GM19239 (cell line): ENCODE results near the gene ARHGEF7.

Experiments used
- DNase-seq: peaks from one replicate; pipeline ENCODE4 v3.0.0; 2011; ENCODE audit warnings: low spot score; ENCODE audit not compliant: insufficient read length
- FAIRE-seq: peaks from 2 replicates; lab custom pipeline; 2011; peaks lifted over from hg19 to GRCh38; lab: Jason Lieb, UNC

ARHGEF7 gene

GRCh38 chr13:111130116-111130508 is 15.0 kb downstream of the ARHGEF7 start:
- no peak for FAIRE-seq
- no peak for DNase-seq

- no peak for FAIRE-seq
- no peak for DNase-seq
Measured at GRCh38 chr13:111131048-111131447, 15.9 kb downstream of the ARHGEF7 start.

DNA sequence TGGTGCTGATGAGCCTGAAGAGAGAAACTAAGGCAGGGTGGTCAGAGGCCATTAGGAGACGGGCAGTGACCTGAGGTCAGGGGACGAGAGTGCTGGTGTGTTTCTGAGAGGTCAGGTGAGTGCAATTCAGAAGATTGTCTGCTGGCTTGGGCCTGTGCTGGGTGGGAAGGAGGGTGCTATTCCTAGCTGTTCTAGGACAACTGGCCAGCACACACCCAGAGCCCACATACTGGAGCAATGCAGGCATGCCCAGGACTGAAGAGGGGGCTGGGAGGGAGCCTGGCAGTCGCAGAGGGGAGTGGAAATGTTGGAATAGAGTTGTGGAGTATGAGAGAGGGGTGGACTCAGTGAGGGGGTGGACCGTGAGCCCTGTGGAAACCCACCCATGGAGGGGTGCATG is 16.5 kb downstream of the ARHGEF7 start:
- DNase-seq (no peak), FAIRE-seq (no peak)

DNA sequence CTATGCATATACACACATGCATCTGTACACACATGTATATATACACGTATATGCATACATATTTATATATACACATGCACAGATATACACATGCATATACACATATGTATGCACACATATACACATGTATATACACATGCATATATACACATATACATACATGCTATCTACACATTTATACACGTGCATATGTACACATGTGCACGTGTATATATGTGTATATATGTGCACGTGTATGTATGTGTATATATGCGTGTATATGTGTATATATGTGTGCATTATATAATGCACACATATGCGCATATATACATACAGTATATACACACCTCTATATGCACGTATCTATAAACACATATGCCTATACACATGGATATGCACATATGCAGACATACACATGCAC is 17.8 kb downstream of the ARHGEF7 start:
- FAIRE-seq (no peak), DNase-seq (no peak)

- DNase-seq (no peak), FAIRE-seq (no peak)
Measured at GRCh38 chr13:111139452-111139851, 24.3 kb downstream of the ARHGEF7 start.

DNA sequence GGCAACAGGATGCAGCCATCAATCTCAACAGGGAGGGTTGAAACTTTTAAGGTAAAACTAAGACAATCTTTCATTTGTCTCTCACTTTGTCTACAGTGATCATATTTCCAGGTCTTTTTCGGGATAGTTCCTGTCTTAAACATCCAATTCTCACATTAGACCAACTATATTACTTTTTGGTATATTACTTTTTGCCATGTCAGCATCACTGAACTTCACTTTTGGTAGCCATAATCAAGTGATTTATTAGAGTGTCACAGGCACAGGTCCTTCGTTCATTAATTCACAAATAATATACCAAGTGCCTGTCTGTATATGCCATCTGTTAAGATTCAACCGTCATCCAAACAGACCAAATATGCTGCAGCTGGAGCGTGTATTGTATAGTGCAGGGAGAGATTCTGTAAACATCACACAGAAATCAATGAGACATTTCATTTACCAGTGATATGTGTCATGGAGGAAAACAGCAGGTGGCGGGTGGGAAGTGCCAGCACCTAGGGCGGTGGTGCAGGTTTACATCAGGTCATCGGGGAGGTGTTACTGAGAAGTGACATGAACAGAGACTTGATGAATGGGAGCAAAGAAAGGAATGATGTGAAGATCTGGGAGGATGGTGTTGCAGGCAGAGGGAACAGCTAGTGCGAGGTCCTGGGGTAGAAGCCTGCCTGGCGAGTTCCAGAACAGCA is 24.9 kb downstream of the ARHGEF7 start:
- DNase-seq = no peak
- no peak for FAIRE-seq

GRCh38 chr13:111140562-111141105 is 25.5 kb downstream of the ARHGEF7 start:
- FAIRE-seq = no peak
- DNase-seq = no peak

- FAIRE-seq (no peak), DNase-seq (no peak)
Measured at GRCh38 chr13:111142472-111142871, 27.4 kb downstream of the ARHGEF7 start.

- no peak for FAIRE-seq
- no peak for DNase-seq
Measured at GRCh38 chr13:111143865-111144540, 28.9 kb downstream of the ARHGEF7 start.

GRCh38 chr13:111145071-111145470 is 30.0 kb downstream of the ARHGEF7 start:
- FAIRE-seq (no peak), DNase-seq (no peak)

- no peak for DNase-seq
- FAIRE-seq = no peak
Measured at GRCh38 chr13:111145506-111145905, 30.4 kb downstream of the ARHGEF7 start.

GRCh38 chr13:111152844-111153243 is 37.7 kb downstream of the ARHGEF7 start:
- DNase-seq (no peak), FAIRE-seq (no peak)

DNA sequence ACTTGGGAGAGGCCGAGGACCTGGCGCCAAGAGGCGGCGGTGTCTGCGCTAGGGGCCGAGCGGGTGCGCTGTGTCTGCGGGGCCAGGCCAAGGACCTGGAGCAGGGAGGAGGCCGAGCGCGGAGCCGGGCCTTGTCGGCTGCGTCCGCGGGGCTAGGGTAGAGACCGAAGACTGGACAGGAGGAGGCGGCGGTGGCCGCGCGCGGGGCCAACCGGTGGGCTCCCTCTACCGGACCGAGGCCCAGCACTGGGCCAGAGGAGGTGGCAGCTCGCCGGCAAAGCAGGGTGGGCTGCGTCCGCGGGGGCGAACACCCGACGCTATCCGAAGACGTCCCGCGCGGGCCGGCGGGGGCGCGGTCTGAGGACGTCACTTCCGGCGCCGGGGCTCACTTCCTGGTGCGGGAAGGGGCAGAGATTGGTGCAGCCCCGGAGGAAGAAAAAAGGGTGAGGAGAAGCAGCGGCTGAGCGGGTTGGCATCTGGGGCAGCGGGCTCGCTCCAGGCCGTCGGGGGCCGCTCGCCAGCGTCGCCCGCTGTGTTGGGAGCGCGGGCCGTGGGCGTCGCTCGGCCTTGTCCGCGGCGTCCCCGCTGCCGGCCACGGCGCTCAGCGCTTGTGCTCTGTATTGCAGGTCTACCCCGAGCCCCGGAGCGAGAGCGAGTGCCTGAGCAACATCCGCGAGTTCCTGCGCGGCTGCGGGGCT is 38.3 kb downstream of the ARHGEF7 start:
- DNase-seq (peak; percentile 90), FAIRE-seq (peak; percentile 89)

- FAIRE-seq = no peak
- DNase-seq = no peak
Measured at GRCh38 chr13:111153977-111154332, 38.8 kb downstream of the ARHGEF7 start.

GRCh38 chr13:111156421-111156820 is 41.3 kb downstream of the ARHGEF7 start:
- no peak for DNase-seq
- FAIRE-seq = no peak

GRCh38 chr13:111158136-111158805 is 43.2 kb downstream of the ARHGEF7 start:
- DNase-seq (no peak), FAIRE-seq (peak; percentile 52)

DNA sequence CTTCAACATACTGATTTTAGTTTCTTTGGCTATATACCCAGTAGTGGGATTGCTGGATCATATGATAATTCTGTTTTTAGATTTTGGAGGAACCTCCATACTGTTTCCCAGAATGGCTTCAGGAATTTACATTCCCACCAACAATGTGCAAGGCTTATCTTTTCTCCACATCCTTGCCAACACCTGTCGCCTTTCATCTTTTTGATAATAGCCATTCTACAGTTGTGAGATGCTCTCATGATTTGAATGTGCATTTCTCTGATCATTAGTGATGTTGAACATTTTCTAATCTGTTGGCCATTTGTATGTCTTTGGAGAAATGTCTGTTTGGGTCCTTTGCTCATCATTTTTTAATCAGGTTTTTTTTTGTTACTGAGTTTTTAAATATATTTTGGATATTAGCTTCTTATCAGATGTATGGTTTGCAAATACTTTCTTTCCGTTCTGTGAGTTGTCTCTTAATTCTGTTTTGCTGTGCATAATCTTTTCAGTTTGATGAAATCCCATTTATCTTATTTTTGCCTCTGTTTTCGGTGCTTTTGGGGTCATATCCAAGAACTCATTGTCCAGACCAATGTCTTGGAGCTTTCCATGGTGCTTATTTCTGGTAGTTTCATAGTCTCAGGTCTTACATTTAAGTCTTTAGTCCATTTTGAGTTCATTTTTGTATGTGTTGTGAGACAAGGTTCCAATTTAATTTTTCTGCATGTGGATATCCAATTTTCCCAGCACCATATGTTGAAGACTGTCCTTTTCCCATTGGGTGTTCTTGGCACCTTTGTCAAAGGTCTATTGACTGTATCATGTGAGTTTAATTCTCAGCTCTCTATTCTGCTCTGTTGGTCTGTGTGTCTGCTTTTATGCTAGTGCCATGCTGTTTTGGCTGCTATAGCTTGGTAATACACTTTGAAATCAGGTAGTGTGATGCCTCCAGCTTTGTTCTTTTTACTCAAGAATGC is 44.5 kb downstream of the ARHGEF7 start:
- no peak for DNase-seq

GRCh38 chr13:111160648-111161047 is 45.5 kb downstream of the ARHGEF7 start:
- DNase-seq (no peak), FAIRE-seq (peak; percentile 18)

More for the DNA sequence above, 44.5 kb downstream of the ARHGEF7 start:
- FAIRE-seq = no peak
